K562 (cell line): ENCODE results near the gene OTOG. TPM values are rescaled to one million over a fixed set of nuclear protein-coding genes. Genes with fewer than 3 reads are reported as not detected.
A peak's percentile ranks its signal among the peaks of the same experiment; 100 is the strongest.

Experiments used
- ATAC-seq: fragments of 200-7000 bp; cut with Tn5 transposase; 3 replicates; pipeline ENCODE4 v1.9.1; 2020; ENCODE audit warnings: moderate library complexity
- BruUV-seq: library from RNA; stranded (reverse); fragments of 400-500 nt; replicated peaks from 2 replicates; lab custom pipeline; 2021; lab: Mats Ljungman, UMichigan
- CTCF ChIA-PET: fragments of 300-600 bp; formaldehyde crosslinking; extraction: SDS; loops from one replicate; lab custom pipeline; 2021; ENCODE audit warnings: low intra/inter-chr PET ratio; lab: Yijun Ruan, JAX
- POLR2A ChIA-PET: fragments of 300-600, 350-650 bp; sonication (Branson Sonifier 250); formaldehyde crosslinking; extraction: SDS; loops from one replicate; lab custom pipeline; 2021; ENCODE audit warnings: antibody characterized with exemption, inconsistent platforms; lab: Yijun Ruan, JAX
- DNase-seq, 4 experiments: peaks; one replicate each; pipeline versions ENCODE4 v3.0.0 to v3.0.0-alpha.2; 2011 to 2018; ENCODE audit warnings: low spot score in 3 of 4, mixed read lengths in 3 of 4; ENCODE audit errors: extremely low read depth in 1 of 4
- FAIRE-seq: peaks from 2 replicates; lab custom pipeline; 2011; peaks lifted over from hg19 to GRCh38; lab: Jason Lieb, UNC
- H2AFZ ChIP-seq: 2 replicates; pipeline ENCODE4 v1.6.0; 2011; ENCODE audit warnings: low read depth, low read length, control low read depth, inconsistent platforms
- H3K27ac ChIP-seq: fragments of 200-600 bp; 3 replicates; pipeline ENCODE4 v1.8.0; 2011; ENCODE audit warnings: low read depth, mild to moderate bottlenecking, control low read depth, inconsistent platforms, low read length, moderate library complexity, mixed read lengths; ENCODE audit errors: extremely low read depth
- H3K27me3 ChIP-seq, 2 experiments: fragments of 300-600 bp in 1 of 2; 2 replicates in 1 of 2; 3 replicates in 1 of 2; pipeline versions ENCODE4 v1.6.0 to v1.8.0; 2011; ENCODE audit warnings: inconsistent platforms in 2 of 2, low read length in 2 of 2, mild to moderate bottlenecking in 1 of 2, mixed read lengths in 1 of 2, moderate library complexity in 1 of 2; ENCODE audit not compliant: control insufficient read depth in 2 of 2, insufficient read depth in 2 of 2
- H3K36me3 ChIP-seq: fragments of 300-600 bp; 3 replicates; pipeline ENCODE4 v1.8.0; 2011; ENCODE audit warnings: mild to moderate bottlenecking, low read length, inconsistent platforms; ENCODE audit not compliant: control insufficient read depth, insufficient read depth
- H3K4me1 ChIP-seq, 2 experiments: fragments of 200-600 bp in 1 of 2; replicated peaks in 1 of 2; 2 replicates in 1 of 2; 3 replicates in 1 of 2; pipeline versions ENCODE4 v1.5.1 to v1.8.0; 2011; ENCODE audit warnings: inconsistent platforms in 2 of 2, low read length in 2 of 2, mild to moderate bottlenecking in 1 of 2, mixed read lengths in 1 of 2, moderate library complexity in 1 of 2; ENCODE audit not compliant: control insufficient read depth in 2 of 2, insufficient read depth in 2 of 2
- H3K4me2 ChIP-seq: 2 replicates; pipeline ENCODE4 v1.6.1; 2011; ENCODE audit warnings: low read length, control low read depth, inconsistent platforms, mixed read lengths; ENCODE audit not compliant: insufficient read depth
- H3K4me3 ChIP-seq: fragments of 200-600 bp; sonication (generic), shearing (Covaris generic); 2 replicates; pipeline ENCODE4 v1.5.1; 2016; ENCODE audit warnings: control low read depth, inconsistent platforms
- H3K79me2 ChIP-seq: fragments of 200-600 bp; 3 replicates; pipeline ENCODE4 v1.8.0; 2011; ENCODE audit warnings: low read length, inconsistent platforms; ENCODE audit not compliant: control insufficient read depth, insufficient read depth
- H3K9ac ChIP-seq, 2 experiments: 2 replicates each; pipeline versions ENCODE4 v1.6.0 to v1.6.1; 2011; ENCODE audit warnings: low read depth in 2 of 2, low read length in 2 of 2, control low read depth in 1 of 2, inconsistent platforms in 1 of 2, mild to moderate bottlenecking in 1 of 2, mixed read lengths in 1 of 2; ENCODE audit not compliant: insufficient read depth in 1 of 2
- H3K9me1 ChIP-seq: one replicate; pipeline ENCODE4 v1.6.0; 2011; ENCODE audit warnings: inconsistent platforms, mild to moderate bottlenecking, low read length, moderate library complexity; ENCODE audit not compliant: control insufficient read depth, insufficient read depth
- H3K9me3 ChIP-seq: replicated peaks from 2 replicates; pipeline ENCODE4 v1.5.1; 2011; ENCODE audit warnings: low read depth, low read length, inconsistent platforms; ENCODE audit not compliant: control insufficient read depth, insufficient read depth
- H4K20me1 ChIP-seq: replicated peaks from 2 replicates; pipeline ENCODE4 v1.6.1; 2011; ENCODE audit warnings: low read length, inconsistent platforms, mixed read lengths; ENCODE audit not compliant: control insufficient read depth, insufficient read depth
- ADNP ChIP-seq: fragments of 200-800 bp; sonication (Bioruptor generic); IDR thresholded peaks from 2 replicates; pipeline ENCODE4 v1.6.1; 2016; ENCODE audit warnings: missing genetic modification characterization, missing compliant biosample characterization
- GTF2F1 ChIP-seq: IDR thresholded peaks from 2 replicates; pipeline ENCODE4 v1.6.1; 2011; ENCODE audit warnings: low read depth, low read length, improper control_type of control experiment
- PHTF2 ChIP-seq: fragments of 250-450 bp; sonication (Bioruptor Pico); IDR thresholded peaks from 2 replicates; pipeline ENCODE4 v1.5.0; 2021; ENCODE audit warnings: mild to moderate bottlenecking
- SOX6 ChIP-seq: fragments of 450-650 bp; IDR thresholded peaks from 2 replicates; pipeline ENCODE4 v1.6.1; 2014; ENCODE audit warnings: mild to moderate bottlenecking
- ZNF24 ChIP-seq: fragments of 450-650 bp; IDR thresholded peaks from 2 replicates; pipeline ENCODE4 v1.6.1; 2016
- WGBS: fragments of 100-300 bp; shearing (Covaris generic); methylation state at CpG from one replicate; pipeline ENCODE4 v1.1.6; 2016; ENCODE audit warnings: low coverage, mixed read lengths; ENCODE audit not compliant: insufficient coverage; ENCODE audit errors: missing lambda C conversion rate; 5-methylcytosine and 5-hydroxymethylcytosine counted together
- in situ Hi-C: fragments of 300-500 bp; cut with MboI; formaldehyde crosslinking; loops from 4 replicates; pipeline ENCODE4 v1.15.0; 2018; ENCODE audit warnings: inconsistent platforms, mixed read lengths
- intact Hi-C: fragments of 100-400 bp; cut with micrococcal nuclease; formaldehyde crosslinking; loops from 2 replicates; pipeline ENCODE4 v1.14.2; 2022
- polyA plus RNA-seq, 8 experiments: library from polyadenylated mRNA; depleted of rRNA in 4 of 8; stranded (reverse) in 5 of 8; unstranded in 3 of 8; fragments of >200 nt; fragmentation: Nextera tagmentation in 2 of 8; fragmentation: Illumina TruSeq in 1 of 8; extraction: Ambion mirVana in 2 of 8; extraction: Trizol in 1 of 8; gene quantifications; 2 replicates each; pipeline versions ENCODE4 v1.2.1 to v1.2.3, GENCODE V29; 2011 to 2014; ENCODE audit warnings: inconsistent platforms in 1 of 8, missing spikeins in 1 of 8
- total RNA-seq, 7 experiments: library from RNA; depleted of rRNA in 6 of 7; stranded (reverse); fragments of >200 nt in 6 of 7; fragmentation: Illumina TruSeq in 2 of 7; extraction: Trizol in 2 of 7; gene quantifications; 2 replicates each; pipeline versions ENCODE4 v1.2.1 to v1.2.3, GENCODE V29; 2011 to 2021; ENCODE audit warnings: low replicate concordance in 1 of 7
- TF ChIP-seq, protein P1 (sequence below), 2 experiments: fragments of 450-650 bp in 1 of 2; sonication (generic) in 1 of 2; formaldehyde crosslinking; conservative IDR thresholded peaks; 2 replicates each; pipeline versions ENCODE4 v1.4.0 to v1.8.1; 2020 to 2022; ENCODE audit warnings: mild to moderate bottlenecking in 1 of 2, missing genetic modification reagents in 1 of 2

OTOG gene
- total and polyA plus RNA-seq, 9 of the 15 experiments (the other 6 are each of a cell fraction or from before 2014, with no cell fraction given) = not detected

DNA sequence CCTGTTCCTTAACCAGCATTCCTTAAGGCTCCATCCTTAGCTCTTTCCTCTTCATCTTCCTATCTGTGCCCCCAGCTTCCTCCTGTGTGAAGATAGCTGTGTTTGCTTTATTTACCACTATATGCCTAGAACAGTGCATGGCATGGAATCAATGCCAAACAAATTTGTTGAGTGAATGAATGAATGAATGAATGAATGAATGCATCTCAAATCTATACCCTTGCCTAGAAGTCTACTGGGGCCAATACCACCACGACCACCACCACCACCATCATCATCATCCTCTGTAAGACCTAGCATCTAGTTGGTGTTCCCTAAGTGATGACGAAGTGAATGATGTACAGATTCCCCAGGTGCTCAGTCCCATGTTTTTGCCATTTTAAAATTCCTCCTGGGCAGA, 819 bp upstream of the OTOG start:
- H3K79me2 ChIP-seq = no peaks in the 10 kb centered on the region
- H3K36me3 ChIP-seq = no peaks in the 10 kb centered on the region
- H3K9me3 ChIP-seq = no peaks in the 10 kb centered on the region
- peaks cover 10 to 48% of the 10 kb centered on the region in 2 experiments; a peak in 3 of 5 replicates for H3K27me3 ChIP-seq
- no peak for FAIRE-seq
- no peak for ATAC-seq
- WGBS = 3% methylated on average over 2 of the region's 2 CpGs
- in situ Hi-C loops = no loop called here
- no peaks in the 10 kb centered on the region; the same call in 1 of the 2 replicates for H4K20me1 ChIP-seq
- POLR2A ChIA-PET = no interaction called here
- no peak overlapping the region for H3K4me3 ChIP-seq
- no peak overlapping the region for H3K4me2 ChIP-seq
- BruUV-seq = no TSS peak
- no peak overlapping the region for H2AFZ ChIP-seq
- no peaks in the 10 kb centered on the region for H3K9me1 ChIP-seq
- no peak for TF ChIP-seq ADNP (tag)
- no peak for TF ChIP-seq PHTF2 (CRISPR knock-in tag)
- TF ChIP-seq, protein P1, sequence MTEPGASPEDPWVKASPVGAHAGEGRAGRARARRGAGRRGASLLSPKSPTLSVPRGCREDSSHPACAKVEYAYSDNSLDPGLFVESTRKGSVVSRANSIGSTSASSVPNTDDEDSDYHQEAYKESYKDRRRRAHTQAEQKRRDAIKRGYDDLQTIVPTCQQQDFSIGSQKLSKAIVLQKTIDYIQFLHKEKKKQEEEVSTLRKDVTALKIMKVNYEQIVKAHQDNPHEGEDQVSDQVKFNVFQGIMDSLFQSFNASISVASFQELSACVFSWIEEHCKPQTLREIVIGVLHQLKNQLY (CRISPR knock-in tag; conservative IDR thresholded peaks at IDR 0.05) = no peak
- no peak for TF ChIP-seq GTF2F1
- peak; percentile 80 for TF ChIP-seq ZNF24
- TF ChIP-seq SOX6 = no peak
- TF ChIP-seq, all 486 proteins: peak for 1
- Histone ChIP-seq H3K4me1 (peaks cover 0 to 22% of the 10 kb centered on the region in 2 experiments; a peak in 3 of 5 replicates), H3K27ac (no peak overlapping the region), H3K9ac (no peak overlapping the region)
- CTCF ChIA-PET = no interaction called here
- intact Hi-C loops = no loop called here
- no peak for DNase-seq
